Naive thymus-derived CD4-positive, alpha-beta T cell (primary cell): ENCODE measurements around the gene XIST. TPM values are rescaled to one million over a fixed set of nuclear protein-coding genes. Genes with fewer than 3 reads are reported as not detected.

ENCODE experiments used
- ATAC-seq: fragments of 150-1000 bp; cut with Tn5 transposase; 2 replicates; pipeline ENCODE4 v1.10.0; 2021; ENCODE audit warnings: mild to moderate bottlenecking, moderate library complexity
- CTCF ChIA-PET: fragments of 350-600 bp; sonication (Branson Sonifier 250); formaldehyde crosslinking; loops from one replicate; lab custom pipeline; 2021; ENCODE audit warnings: antibody characterized with exemption; lab: Charles Lee
- POLR2A ChIA-PET: fragments of 350-600 bp; sonication (Branson Sonifier 250); formaldehyde crosslinking; loops from one replicate; lab custom pipeline; 2021; ENCODE audit warnings: antibody characterized with exemption, inconsistent platforms; lab: Charles Lee
- DNase-seq, 9 donors: peaks; one replicate each; pipeline versions ENCODE4 v3.0.0 to v3.0.0-alpha.2; 2020 to 2022; ENCODE audit warnings: mixed read lengths in 1 of 9
- H3K27ac ChIP-seq: one replicate; pipeline ENCODE4 v1.7.0; 2013; ENCODE audit warnings: mild to moderate bottlenecking, low read depth, low read length, moderate library complexity
- H3K27me3 ChIP-seq, 2 donors: one replicate each; pipeline ENCODE4 v1.7.0; 2013; ENCODE audit warnings: low read length in 2 of 2, mild to moderate bottlenecking in 2 of 2, moderate library complexity in 2 of 2; ENCODE audit not compliant: control insufficient read depth in 2 of 2, insufficient read depth in 2 of 2
- H3K36me3 ChIP-seq, 3 experiments: 1 replicate in 2 of 3; 2 replicates in 1 of 3; pipeline ENCODE4 v1.7.0; 2013; ENCODE audit warnings: low read length in 3 of 3, mild to moderate bottlenecking in 3 of 3, moderate library complexity in 1 of 3; ENCODE audit not compliant: insufficient read depth in 3 of 3, control insufficient read depth in 2 of 3
- H3K4me1 ChIP-seq, 2 donors: one replicate each; pipeline ENCODE4 v1.7.0; 2013; ENCODE audit warnings: low read length in 2 of 2, mild to moderate bottlenecking in 2 of 2, moderate library complexity in 1 of 2; ENCODE audit not compliant: control insufficient read depth in 2 of 2, insufficient read depth in 2 of 2
- H3K4me3 ChIP-seq: 2 replicates; pipeline ENCODE4 v1.7.0; 2013; ENCODE audit warnings: mild to moderate bottlenecking, low read length
- H3K9me3 ChIP-seq, 3 experiments: 1 replicate in 2 of 3; 2 replicates in 1 of 3; pipeline ENCODE4 v1.7.0; 2013; ENCODE audit warnings: low read length in 3 of 3; ENCODE audit not compliant: control insufficient read depth in 2 of 3
- H3K27ac Mint-ChIP-seq, 9 donors: one replicate each; pipeline ENCODE4 v1.8.0; 2020 to 2022; ENCODE audit warnings: mixed read lengths in 9 of 9, mild to moderate bottlenecking in 8 of 9, moderate library complexity in 5 of 9, inconsistent platforms in 2 of 9
- H3K27me3 Mint-ChIP-seq, 5 donors: one replicate each; pipeline ENCODE4 v1.8.0; 2021 to 2022; ENCODE audit warnings: mixed read lengths in 5 of 5, mild to moderate bottlenecking in 1 of 5
- H3K36me3 Mint-ChIP-seq, 5 donors: one replicate each; pipeline ENCODE4 v1.8.0; 2020 to 2022; ENCODE audit warnings: mixed read lengths in 5 of 5, mild to moderate bottlenecking in 3 of 5, inconsistent platforms in 1 of 5
- H3K4me1 Mint-ChIP-seq, 7 donors: one replicate each; pipeline ENCODE4 v1.8.0; 2020 to 2022; ENCODE audit warnings: mixed read lengths in 7 of 7, mild to moderate bottlenecking in 3 of 7, inconsistent platforms in 1 of 7
- H3K4me3 Mint-ChIP-seq, 10 donors: one replicate each; pipeline ENCODE4 v1.8.0; 2020 to 2022; ENCODE audit warnings: mild to moderate bottlenecking in 10 of 10, mixed read lengths in 10 of 10, moderate library complexity in 6 of 10, inconsistent platforms in 2 of 10
- H3K9me3 Mint-ChIP-seq, 11 donors: one replicate each; pipeline ENCODE4 v1.8.0; 2020 to 2022; ENCODE audit warnings: mixed read lengths in 11 of 11, mild to moderate bottlenecking in 4 of 11, inconsistent platforms in 1 of 11, moderate library complexity in 1 of 11
- intact Hi-C, 2 donors: fragments of 100-400 bp; cut with micrococcal nuclease; formaldehyde crosslinking; loops; one replicate each; pipeline ENCODE4 v1.15.1; 2023
- polyA plus RNA-seq, 2 donors: library from polyadenylated mRNA; unstranded; fragments of 300-500 nt; fragmentation: Illumina TruSeq; gene quantifications; one replicate each; pipeline ENCODE4 v1.2.3, GENCODE V29; 2021
- total RNA-seq, 6 experiments: library from RNA in 5 of 6; stranded (reverse) in 5 of 6; gene quantifications; 1 replicate in 5 of 6; 2 replicates in 1 of 6; pipeline ENCODE4 v1.2.3 and lab custom pipeline; 2021 to 2026

Gene XIST
- total and polyA plus RNA-seq, 7 experiments from 2014 or later: 0.03 to 12.3 (median 9.0) TPM; not detected in 4

DNA sequence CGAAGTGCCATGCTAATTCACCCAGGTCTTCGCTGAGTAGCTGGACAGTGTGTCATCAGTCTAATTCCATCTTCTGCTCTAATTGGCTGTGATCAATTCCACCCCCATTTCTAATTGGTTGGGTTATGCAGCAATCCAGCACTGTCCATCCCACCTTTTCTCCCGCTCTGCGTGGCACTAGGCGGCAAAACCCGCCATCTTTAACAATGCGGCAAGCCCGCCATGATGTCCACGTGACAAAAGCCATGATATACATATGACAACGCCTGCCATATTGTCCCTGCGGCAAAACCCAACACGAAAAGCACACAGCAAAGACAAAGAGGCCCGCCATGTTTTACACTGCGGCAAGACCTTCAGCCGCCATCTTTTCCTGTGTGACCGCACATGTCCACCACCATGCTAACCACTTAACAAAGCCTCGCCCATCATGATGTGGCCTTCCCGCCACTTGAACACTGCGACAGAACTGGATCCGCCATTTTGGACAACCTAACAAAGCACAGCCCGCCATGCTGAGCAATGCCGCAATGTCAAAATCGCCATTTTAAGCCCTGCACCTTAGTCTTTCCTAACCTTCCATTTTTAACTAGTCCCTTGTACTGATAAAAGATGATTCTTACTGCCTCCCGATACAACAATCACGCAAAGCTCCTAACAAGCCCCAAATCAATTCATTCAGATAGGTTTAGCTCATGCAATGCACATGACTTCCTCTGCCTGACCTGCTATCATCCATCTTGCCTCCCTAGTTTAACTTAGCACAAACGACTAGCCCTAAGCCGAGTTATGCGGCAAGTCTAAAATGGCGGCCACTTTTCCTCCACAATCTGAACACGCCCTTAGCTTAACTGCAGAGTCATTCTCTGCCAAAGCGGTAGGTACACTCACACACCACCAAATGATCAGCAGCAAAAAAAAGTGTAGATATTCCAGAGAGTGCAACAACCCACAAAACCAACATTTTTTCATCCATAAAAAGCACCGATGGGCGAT lies 1.2 kb downstream of the XIST start:
- intact Hi-C loops: no loop called here
- H3K4me3 Mint-ChIP-seq: peak overlapping the region in 5 of 10 donors; percentile 89 to 96 (median 92)
- H3K27ac ChIP-seq: peak overlapping the region; percentile 54
- H3K27me3 ChIP-seq: no peaks in the 10 kb centered on the region
- H3K4me1 Mint-ChIP-seq: peaks cover 0 to 28% (median 0%) of the 10 kb centered on the region in 7 donors
- peak overlapping the region in 4 of 9 donors; percentile 94 to 97 (median 96) for H3K27ac Mint-ChIP-seq
- DNase-seq (peak in 5 of 9 donors; percentile 74 to 91 (median 83)), ATAC-seq (no peak)
- no peaks in the 10 kb centered on the region for H3K4me1 ChIP-seq
- CTCF ChIA-PET: no interaction called here
- no peak overlapping the region for H3K4me3 ChIP-seq
- no peaks in the 10 kb centered on the region for H3K9me3 ChIP-seq
- H3K9me3 Mint-ChIP-seq: peaks cover 0 to 1% (median 0%) of the 10 kb centered on the region in 11 donors
- peaks cover 0 to 4% (median 0%) of the 10 kb centered on the region in 5 donors for H3K36me3 Mint-ChIP-seq
- H3K27me3 Mint-ChIP-seq: no peaks in the 10 kb centered on the region
- POLR2A ChIA-PET: no interaction called here
- no peaks in the 10 kb centered on the region for H3K36me3 ChIP-seq

DNA sequence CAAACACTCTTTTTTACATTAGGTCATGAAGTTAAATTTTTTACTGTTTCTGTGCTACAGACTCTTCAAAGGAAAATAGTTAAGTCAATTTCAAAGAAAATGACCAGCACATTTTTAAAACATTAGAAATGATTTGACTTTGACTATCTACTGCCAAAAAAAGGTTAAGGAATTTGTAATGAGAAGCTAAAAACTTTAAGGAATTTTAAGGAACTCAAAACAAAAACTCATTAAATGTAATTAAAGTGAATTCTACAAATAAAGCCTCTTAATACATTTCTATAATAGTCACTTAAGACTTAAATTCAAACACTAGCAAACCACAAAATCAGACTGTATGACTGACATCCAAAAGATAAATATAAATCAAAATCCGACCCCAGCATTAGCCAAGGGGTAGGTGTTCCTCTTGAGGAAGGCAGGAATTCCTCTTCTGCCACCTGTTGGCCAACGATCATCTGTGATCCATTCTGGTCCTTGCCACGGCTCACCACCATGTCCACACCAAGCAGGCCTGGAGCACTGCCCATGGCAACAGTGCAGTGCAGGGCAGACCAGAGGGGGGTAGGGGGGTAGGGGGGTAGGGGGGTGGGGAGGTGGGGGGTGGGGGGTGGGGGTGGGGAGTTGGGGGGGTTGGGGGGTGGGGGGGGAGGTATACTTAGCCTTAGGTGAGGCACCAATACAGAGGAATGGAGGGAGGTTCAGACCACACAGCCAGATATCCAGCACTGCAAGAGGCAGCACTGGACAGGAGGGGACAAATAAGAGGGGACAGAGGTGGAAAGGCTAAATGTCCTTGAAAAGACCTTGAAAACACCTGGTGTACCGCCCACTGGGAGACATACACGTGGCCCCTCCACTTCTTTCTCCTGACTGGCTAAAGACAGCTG lies 2.1 kb downstream of the XIST start:
- ChIA-PET CTCF (no interaction called here), POLR2A (no interaction called here)
- no peak for ATAC-seq

DNA sequence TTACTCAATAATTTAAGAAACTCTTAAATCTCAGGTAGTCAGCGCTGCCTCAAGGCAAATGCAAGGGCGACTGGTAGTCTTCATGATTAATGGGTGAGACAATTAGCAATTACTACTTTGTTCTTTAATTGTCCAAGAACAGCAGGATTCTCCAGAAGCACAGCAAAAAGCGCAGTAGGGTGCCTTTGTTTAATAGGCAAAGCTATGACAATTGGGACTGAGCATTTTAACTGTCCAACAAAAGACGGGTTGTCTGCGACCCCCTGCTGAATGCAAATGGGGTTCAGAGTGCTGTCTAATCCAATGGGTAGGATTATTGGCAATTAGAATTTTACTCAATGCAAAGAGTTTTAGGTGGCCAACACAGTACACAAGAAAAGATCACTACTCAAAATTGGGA lies 3.4 kb downstream of the XIST start:
- Histone ChIP-seq H3K4me1 (no peaks in the 10 kb centered on the region), H3K36me3 (no peaks in the 10 kb centered on the region), H3K27ac (no peak overlapping the region), H3K4me3 (no peak overlapping the region), H3K9me3 (no peaks in the 10 kb centered on the region), H3K27me3 (no peaks in the 10 kb centered on the region)
- DNase-seq: no peak
- Mint-ChIP-seq H3K9me3 (peaks cover 0 to 1% (median 0%) of the 10 kb centered on the region in 11 donors), H3K27me3 (no peaks in the 10 kb centered on the region), H3K27ac (peak overlapping the region in 2 of 9 donors; percentile 8 to 28), H3K4me1 (peaks cover 0 to 50% (median 0%) of the 10 kb centered on the region in 7 donors), H3K4me3 (peak overlapping the region in 5 of 10 donors; percentile 52 to 92 (median 71)), H3K36me3 (peaks cover 0 to 4% (median 0%) of the 10 kb centered on the region in 5 donors)
- ATAC-seq: no peak
- intact Hi-C loops: no loop called here
- POLR2A ChIA-PET: no interaction called here
- CTCF ChIA-PET: no interaction called here

More for the DNA sequence above, 2.1 kb downstream of the XIST start:
- Histone ChIP-seq H3K27ac (no peak overlapping the region), H3K27me3 (no peaks in the 10 kb centered on the region), H3K4me1 (no peaks in the 10 kb centered on the region), H3K4me3 (no peak overlapping the region), H3K36me3 (no peaks in the 10 kb centered on the region), H3K9me3 (no peaks in the 10 kb centered on the region)
- H3K27me3 Mint-ChIP-seq: no peaks in the 10 kb centered on the region
- peak overlapping the region in 4 of 9 donors; percentile 94 to 97 (median 96) for H3K27ac Mint-ChIP-seq
- intact Hi-C loops: no loop called here
- peaks cover 0 to 1% (median 0%) of the 10 kb centered on the region in 11 donors for H3K9me3 Mint-ChIP-seq
- peak overlapping the region in 5 of 10 donors; percentile 89 to 96 (median 92) for H3K4me3 Mint-ChIP-seq
- peaks cover 0 to 38% (median 0%) of the 10 kb centered on the region in 7 donors for H3K4me1 Mint-ChIP-seq
- H3K36me3 Mint-ChIP-seq: peaks cover 0 to 4% (median 0%) of the 10 kb centered on the region in 5 donors
- peak in 2 of 9 donors; percentile 11 to 12 for DNase-seq

DNA sequence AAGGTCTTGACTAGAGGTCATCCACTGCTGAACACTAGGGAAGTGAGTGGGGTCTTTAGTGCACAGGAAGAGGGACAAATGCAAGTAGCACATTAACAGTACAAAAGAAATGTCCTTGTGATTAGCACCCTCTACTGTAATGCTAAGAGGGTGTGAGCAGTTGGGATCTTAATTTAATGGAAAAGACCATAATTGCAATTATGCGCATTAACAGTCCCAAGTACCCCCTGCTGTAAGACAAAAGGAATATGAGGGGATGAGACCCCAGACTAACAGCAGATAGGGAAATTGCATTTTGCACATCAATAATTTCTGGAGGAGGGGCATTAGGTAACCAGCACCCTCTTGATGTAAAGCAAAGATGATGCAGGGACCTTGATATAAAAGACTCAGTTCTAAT lies 4.5 kb downstream of the XIST start:
- ChIA-PET CTCF (no interaction called here), POLR2A (no interaction called here)
- Histone ChIP-seq H3K36me3 (no peaks in the 10 kb centered on the region), H3K9me3 (no peaks in the 10 kb centered on the region), H3K4me1 (no peaks in the 10 kb centered on the region), H3K27ac (no peak overlapping the region), H3K4me3 (no peak overlapping the region), H3K27me3 (no peaks in the 10 kb centered on the region)
- no peaks in the 10 kb centered on the region for H3K27me3 Mint-ChIP-seq
- peak overlapping the region in 4 of 10 donors; percentile 11 to 92 (median 65) for H3K4me3 Mint-ChIP-seq
- no peak overlapping the region for H3K27ac Mint-ChIP-seq
- DNase-seq (no peak), ATAC-seq (no peak)
- peaks cover 0 to 1% (median 0%) of the 10 kb centered on the region in 11 donors for H3K9me3 Mint-ChIP-seq
- H3K4me1 Mint-ChIP-seq: peaks cover 0 to 61% (median 0%) of the 10 kb centered on the region in 7 donors
- peaks cover 0 to 4% (median 0%) of the 10 kb centered on the region in 5 donors for H3K36me3 Mint-ChIP-seq
- intact Hi-C loops: no loop called here

DNA sequence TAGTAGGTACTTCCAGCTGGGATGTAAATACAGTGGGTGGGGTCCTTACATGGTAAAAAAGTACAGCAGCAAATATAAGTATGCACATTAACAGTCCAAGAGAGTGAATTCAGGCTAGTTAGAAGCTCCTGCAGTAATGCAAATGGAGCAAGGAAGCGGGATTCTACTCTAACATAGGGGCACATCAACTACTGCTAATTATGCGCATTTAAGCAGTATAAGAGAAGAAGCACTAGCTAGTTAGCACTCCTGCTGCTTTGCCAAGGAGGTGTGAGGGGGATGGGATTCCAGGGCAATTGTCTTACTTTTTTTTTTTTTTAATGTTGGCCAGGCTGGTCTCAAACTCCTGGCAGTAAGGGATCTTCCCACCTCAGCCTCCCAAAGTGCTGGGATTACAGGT lies 5.4 kb downstream of the XIST start:
- H3K36me3 ChIP-seq: no peaks in the 10 kb centered on the region

DNA sequence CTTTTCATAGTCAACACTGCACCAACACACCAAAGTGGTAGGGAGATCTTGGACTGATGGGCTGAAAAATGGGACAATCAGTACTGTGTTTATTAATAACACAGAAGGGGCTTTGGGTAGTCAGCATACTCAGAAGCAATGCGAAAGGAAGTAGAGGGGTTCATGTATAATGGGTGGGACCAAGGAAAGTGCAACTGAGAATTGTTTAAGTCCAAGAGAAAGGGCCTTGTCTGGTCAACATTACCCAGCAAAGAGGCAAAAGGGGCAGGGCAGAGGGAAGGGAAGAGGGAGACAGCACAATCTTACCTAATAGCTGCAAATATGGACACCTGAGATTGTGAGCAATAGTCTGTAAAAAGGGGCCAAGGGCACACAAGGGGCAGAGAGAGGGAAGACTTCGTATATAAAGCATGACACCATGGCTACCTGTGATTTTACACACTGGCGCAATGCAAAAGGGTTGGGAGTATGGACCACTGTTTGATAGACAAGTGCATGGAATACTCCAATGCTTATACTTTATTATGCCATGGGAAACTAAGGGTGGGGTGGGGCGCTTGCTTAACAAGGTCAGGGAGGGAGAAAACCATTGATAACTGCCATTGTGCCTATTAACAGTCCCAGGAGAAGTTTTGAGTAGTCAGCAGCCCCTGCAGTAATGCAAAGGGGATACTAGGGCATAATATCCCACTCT lies 9.8 kb downstream of the XIST start:
- peaks cover 0 to 4% (median 0%) of the 10 kb centered on the region in 5 donors for H3K36me3 Mint-ChIP-seq
- H3K27ac ChIP-seq: no peak overlapping the region
- H3K27me3 Mint-ChIP-seq: no peaks in the 10 kb centered on the region
- no peaks in the 10 kb centered on the region for H3K9me3 Mint-ChIP-seq
- peak overlapping the region in 4 of 10 donors; percentile 2 to 50 (median 31) for H3K4me3 Mint-ChIP-seq
- ChIA-PET POLR2A (no interaction called here), CTCF (no interaction called here)
- H3K4me1 ChIP-seq: no peaks in the 10 kb centered on the region
- no peaks in the 10 kb centered on the region for H3K9me3 ChIP-seq
- DNase-seq (no peak), ATAC-seq (no peak)
- intact Hi-C loops: no loop called here
- no peaks in the 10 kb centered on the region for H3K27me3 ChIP-seq
- no peak overlapping the region for H3K4me3 ChIP-seq
- H3K36me3 ChIP-seq: no peaks in the 10 kb centered on the region
- peaks cover 0 to 70% (median 0%) of the 10 kb centered on the region in 7 donors for H3K4me1 Mint-ChIP-seq
- peak overlapping the region in 1 of 9 donors; percentile 5 for H3K27ac Mint-ChIP-seq

More for the DNA sequence above, 5.4 kb downstream of the XIST start:
- POLR2A ChIA-PET: no interaction called here
- H3K4me1 ChIP-seq: no peaks in the 10 kb centered on the region
- peaks cover 0 to 1% (median 0%) of the 10 kb centered on the region in 11 donors for H3K9me3 Mint-ChIP-seq
- H3K27me3 ChIP-seq: no peaks in the 10 kb centered on the region
- no peak for DNase-seq
- no peak for ATAC-seq
- peaks cover 0 to 4% (median 0%) of the 10 kb centered on the region in 5 donors for H3K36me3 Mint-ChIP-seq
- H3K4me3 Mint-ChIP-seq: peak overlapping the region in 4 of 10 donors; percentile 12 to 92 (median 28)
- intact Hi-C loops: no loop called here
- no peak overlapping the region for H3K27ac Mint-ChIP-seq
- no peaks in the 10 kb centered on the region for H3K27me3 Mint-ChIP-seq
- H3K27ac ChIP-seq: no peak overlapping the region
- peaks cover 0 to 66% (median 0%) of the 10 kb centered on the region in 7 donors for H3K4me1 Mint-ChIP-seq
- CTCF ChIA-PET: no interaction called here
- H3K4me3 ChIP-seq: no peak overlapping the region
- no peaks in the 10 kb centered on the region for H3K9me3 ChIP-seq
